Astrocyte (in vitro differentiated cells and primary cell): ENCODE measurements around the gene BMP6. TPM values are rescaled to one million over a fixed set of nuclear protein-coding genes. Genes with fewer than 3 reads are reported as not detected.
"Not testable (repeated sequence)": the region's sequence is repeated elsewhere in the genome, so short reads cannot be mapped to it uniquely, and the experiment has no call there.

Experiments used
- DNase-seq: peaks from one replicate; pipeline ENCODE4 v3.0.0-alpha.2; 2010; ENCODE audit warnings: low read depth
- FAIRE-seq: peaks from 2 replicates; lab custom pipeline; 2011; peaks lifted over from hg19 to GRCh38; lab: Jason Lieb, UNC
- H2AFZ ChIP-seq: 2 replicates; pipeline ENCODE4 v1.6.0; 2012; ENCODE audit warnings: low read depth, low read length, inconsistent platforms
- H3K27ac ChIP-seq: 2 replicates; pipeline ENCODE4 v1.5.1; 2011; ENCODE audit warnings: low read depth, low read length, inconsistent platforms
- H3K27me3 ChIP-seq: 2 replicates; pipeline ENCODE4 v1.6.0; 2011; ENCODE audit warnings: low read length, inconsistent platforms; ENCODE audit not compliant: insufficient read depth
- H3K36me3 ChIP-seq: 2 replicates; pipeline ENCODE4 v1.5.1; 2011; ENCODE audit warnings: low read length, inconsistent platforms; ENCODE audit not compliant: insufficient read depth
- H3K4me1 ChIP-seq: 2 replicates; pipeline ENCODE4 v1.5.1; 2011; ENCODE audit warnings: low read length, inconsistent platforms; ENCODE audit not compliant: insufficient read depth
- H3K4me2 ChIP-seq: 2 replicates; pipeline ENCODE4 v1.6.0; 2012; ENCODE audit warnings: low read length, inconsistent platforms
- H3K4me3 ChIP-seq: 2 replicates; pipeline ENCODE4 v1.5.1; 2011; ENCODE audit warnings: low read depth, mild to moderate bottlenecking, low read length, inconsistent platforms; ENCODE audit not compliant: insufficient read depth
- H3K79me2 ChIP-seq: 2 replicates; pipeline ENCODE4 v1.6.0; 2012; ENCODE audit warnings: mild to moderate bottlenecking, low read length, inconsistent platforms; ENCODE audit not compliant: insufficient read depth
- H3K9ac ChIP-seq: 2 replicates; pipeline ENCODE4 v1.6.0; 2012; ENCODE audit warnings: mild to moderate bottlenecking, low read length, inconsistent platforms
- H3K9me3 ChIP-seq: 2 replicates; pipeline ENCODE4 v1.5.1; 2012; ENCODE audit warnings: low read depth, mild to moderate bottlenecking, low read length, inconsistent platforms; ENCODE audit not compliant: insufficient read depth
- H4K20me1 ChIP-seq: 2 replicates; pipeline ENCODE4 v1.6.0; 2012; ENCODE audit warnings: low read length, inconsistent platforms; ENCODE audit not compliant: insufficient read depth
- H3K27ac Mint-ChIP-seq: one replicate; pipeline ENCODE4 v1.8.0; 2021; ENCODE audit warnings: mild to moderate bottlenecking, mixed read lengths; ENCODE audit not compliant: unreplicated experiment
- H3K27me3 Mint-ChIP-seq: one replicate; pipeline ENCODE4 v1.8.0; 2021; ENCODE audit warnings: low read depth, mixed read lengths; ENCODE audit not compliant: unreplicated experiment
- H3K36me3 Mint-ChIP-seq: one replicate; pipeline ENCODE4 v1.8.0; 2021; ENCODE audit warnings: low read depth, mixed read lengths; ENCODE audit not compliant: unreplicated experiment
- H3K4me1 Mint-ChIP-seq: one replicate; pipeline ENCODE4 v1.8.0; 2021; ENCODE audit warnings: low read depth, mixed read lengths; ENCODE audit not compliant: unreplicated experiment
- H3K4me3 Mint-ChIP-seq: one replicate; pipeline ENCODE4 v1.8.0; 2021; ENCODE audit warnings: mild to moderate bottlenecking, moderate library complexity, mixed read lengths; ENCODE audit not compliant: unreplicated experiment
- H3K9me3 Mint-ChIP-seq: one replicate; pipeline ENCODE4 v1.8.0; 2021; ENCODE audit warnings: mild to moderate bottlenecking, mixed read lengths; ENCODE audit not compliant: unreplicated experiment
- CTCF ChIP-seq: IDR thresholded peaks from 2 replicates; pipeline ENCODE4 v1.5.1; 2011; ENCODE audit warnings: low read depth, mild to moderate bottlenecking, inconsistent platforms, low read length, moderate library complexity; ENCODE audit not compliant: insufficient read depth
- EZH2 ChIP-seq: IDR thresholded peaks from 2 replicates; pipeline ENCODE4 v1.6.1; 2012; ENCODE audit warnings: mild to moderate bottlenecking, low read length, inconsistent platforms; ENCODE audit not compliant: insufficient read depth
- total RNA-seq: library from RNA; stranded (reverse); gene quantifications from 2 replicates; pipeline ENCODE4 v1.2.1, GENCODE V29; 2021

Gene BMP6
- total RNA-seq, 1 donor from 2014 or later, result 2.8 TPM

GRCh38 chr6:7896465-7896987 lies 170.6 kb downstream of the BMP6 start:
- FAIRE-seq (no peak), DNase-seq (no peak)
- H3K27ac Mint-ChIP-seq, result no peak overlapping the region
- peaks cover 26% of the 10 kb centered on the region for H3K36me3 Mint-ChIP-seq
- H4K20me1 ChIP-seq, result peaks cover 82% of the 10 kb centered on the region
- no peaks in the 10 kb centered on the region for H3K9me3 ChIP-seq
- H3K27ac ChIP-seq, result no peak overlapping the region
- H3K27me3 ChIP-seq, result no peaks in the 10 kb centered on the region
- no peaks in the 10 kb centered on the region for H3K27me3 Mint-ChIP-seq
- H3K4me3 Mint-ChIP-seq, result no peak overlapping the region
- peaks cover 8% of the 10 kb centered on the region for H3K79me2 ChIP-seq
- H3K9ac ChIP-seq, result no peak overlapping the region
- no peak overlapping the region for H3K4me2 ChIP-seq
- no peaks in the 10 kb centered on the region for H3K4me1 ChIP-seq
- peaks cover 82% of the 10 kb centered on the region for H3K36me3 ChIP-seq
- H2AFZ ChIP-seq, result no peak overlapping the region
- no peaks in the 10 kb centered on the region for H3K4me1 Mint-ChIP-seq
- no peak overlapping the region for H3K4me3 ChIP-seq
- no peaks in the 10 kb centered on the region for H3K9me3 Mint-ChIP-seq
- no peak for TF ChIP-seq CTCF
- no peak for TF ChIP-seq EZH2

- H3K4me2 ChIP-seq, result no peak overlapping the region
- no peak overlapping the region for H2AFZ ChIP-seq
- no peaks in the 10 kb centered on the region for H3K9me3 ChIP-seq
- FAIRE-seq (no peak), DNase-seq (no peak)
- H3K36me3 ChIP-seq, result peaks cover 86% of the 10 kb centered on the region
- no peak overlapping the region for H3K4me3 ChIP-seq
- H4K20me1 ChIP-seq, result peaks cover 82% of the 10 kb centered on the region
- Mint-ChIP-seq H3K27ac (no peak overlapping the region), H3K36me3 (peaks cover 27% of the 10 kb centered on the region), H3K9me3 (no peaks in the 10 kb centered on the region), H3K27me3 (no peaks in the 10 kb centered on the region), H3K4me3 (no peak overlapping the region), H3K4me1 (no peaks in the 10 kb centered on the region)
- no peak overlapping the region for H3K27ac ChIP-seq
- H3K9ac ChIP-seq, result no peak overlapping the region
- no peaks in the 10 kb centered on the region for H3K4me1 ChIP-seq
- TF ChIP-seq EZH2 (no peak), CTCF (no peak)
- H3K79me2 ChIP-seq, result peaks cover 19% of the 10 kb centered on the region
- H3K27me3 ChIP-seq, result no peaks in the 10 kb centered on the region
These were observed 171.7 kb downstream of the BMP6 start for GRCh38 chr6:7897461-7898192.

GRCh38 chr6:7898193-7898586 lies 172.3 kb downstream of the BMP6 start:
- not testable (repeated sequence) for H3K4me1 Mint-ChIP-seq, H3K4me1 ChIP-seq, H3K27me3 Mint-ChIP-seq, H2AFZ ChIP-seq, H3K4me3 Mint-ChIP-seq, H3K9me3 ChIP-seq, H3K27ac ChIP-seq, DNase-seq, H3K4me2 ChIP-seq, H3K27ac Mint-ChIP-seq, H3K9ac ChIP-seq, H3K27me3 ChIP-seq, H3K4me3 ChIP-seq, H3K9me3 Mint-ChIP-seq, FAIRE-seq
- H3K36me3 ChIP-seq, result peaks cover 88% of the 10 kb centered on the region
- peaks cover 25% of the 10 kb centered on the region for H3K79me2 ChIP-seq
- peaks cover 83% of the 10 kb centered on the region for H4K20me1 ChIP-seq
- peaks cover 29% of the 10 kb centered on the region for H3K36me3 Mint-ChIP-seq
